ENCODE data around the gene GABRR1.

DNA sequence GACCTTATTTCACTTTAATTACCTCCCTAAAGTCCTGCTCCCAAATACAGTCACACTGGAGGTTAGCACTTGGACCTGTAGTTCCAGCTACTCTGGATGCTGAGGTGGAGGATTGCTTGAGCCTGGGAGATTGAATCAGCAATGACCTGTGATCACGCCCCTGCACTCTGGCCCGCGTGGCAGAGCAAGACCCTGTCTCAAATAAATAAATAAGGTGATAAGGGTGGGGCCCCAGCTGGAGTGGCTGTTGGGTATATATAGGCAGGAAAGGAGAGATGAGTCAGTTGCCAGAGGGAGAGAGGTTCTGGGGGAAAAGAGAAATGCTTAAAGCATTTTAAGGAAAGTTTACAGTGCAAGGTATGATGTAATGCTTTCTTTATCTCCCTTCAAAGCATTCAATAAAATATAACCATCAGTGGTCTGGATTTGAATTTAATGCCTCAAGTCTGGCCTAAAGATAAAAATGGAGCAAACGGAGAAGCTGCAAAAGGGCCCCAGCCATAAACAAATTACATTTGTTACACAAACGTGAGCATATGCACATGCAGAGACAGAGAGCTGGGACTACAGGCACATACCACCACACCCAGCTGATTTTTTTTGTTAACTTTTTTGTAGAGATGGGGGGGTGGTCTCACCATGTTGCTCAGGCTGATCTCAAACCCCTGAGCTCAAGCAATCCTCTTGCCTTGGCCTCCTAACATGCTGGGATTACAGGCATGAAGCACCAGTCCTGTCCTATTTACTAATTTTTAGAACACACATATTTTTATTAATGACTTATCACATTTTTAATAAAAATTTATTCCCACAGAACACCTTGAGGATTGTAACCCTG, 77.4 kb downstream of the GABRR1 start:
- TF ChIP-seq, protein P1, sequence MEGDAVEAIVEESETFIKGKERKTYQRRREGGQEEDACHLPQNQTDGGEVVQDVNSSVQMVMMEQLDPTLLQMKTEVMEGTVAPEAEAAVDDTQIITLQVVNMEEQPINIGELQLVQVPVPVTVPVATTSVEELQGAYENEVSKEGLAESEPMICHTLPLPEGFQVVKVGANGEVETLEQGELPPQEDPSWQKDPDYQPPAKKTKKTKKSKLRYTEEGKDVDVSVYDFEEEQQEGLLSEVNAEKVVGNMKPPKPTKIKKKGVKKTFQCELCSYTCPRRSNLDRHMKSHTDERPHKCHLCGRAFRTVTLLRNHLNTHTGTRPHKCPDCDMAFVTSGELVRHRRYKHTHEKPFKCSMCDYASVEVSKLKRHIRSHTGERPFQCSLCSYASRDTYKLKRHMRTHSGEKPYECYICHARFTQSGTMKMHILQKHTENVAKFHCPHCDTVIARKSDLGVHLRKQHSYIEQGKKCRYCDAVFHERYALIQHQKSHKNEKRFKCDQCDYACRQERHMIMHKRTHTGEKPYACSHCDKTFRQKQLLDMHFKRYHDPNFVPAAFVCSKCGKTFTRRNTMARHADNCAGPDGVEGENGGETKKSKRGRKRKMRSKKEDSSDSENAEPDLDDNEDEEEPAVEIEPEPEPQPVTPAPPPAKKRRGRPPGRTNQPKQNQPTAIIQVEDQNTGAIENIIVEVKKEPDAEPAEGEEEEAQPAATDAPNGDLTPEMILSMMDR (conservative IDR thresholded peaks at IDR 0.05; ENCODE audit: low read length): no peak
- TF ChIP-seq EZH2phosphoT487 (IDR thresholded peaks at IDR 0.05; ENCODE audit: borderline replicate concordance, low read depth, low read length): no peak

All from OCI-LY7 (cell line).